Heart left ventricle (tissue), 13 donors: ENCODE results near the gene LANCL2.

Source experiments
- POLR2A ChIP-seq, 2 donors: fragments of 450-650 bp; IDR thresholded peaks; one replicate each; pipeline ENCODE4 v1.6.1; 2017; ENCODE audit warnings: antibody characterized with exemption in 2 of 2, mild to moderate bottlenecking in 2 of 2, moderate library complexity in 2 of 2
- TF ChIP-seq, protein P1 (sequence below), 12 donors: fragments of 200-600 bp; sonication (generic) in 4 of 12; IDR thresholded peaks; one replicate each; pipeline versions ENCODE4 v1.5.0 to v1.8.0; 2018 to 2022; ENCODE audit warnings: antibody characterized with exemption in 12 of 12, mild to moderate bottlenecking in 5 of 12
- donor health status: ischemic (EF 13 %, LVEDD 7.1; RV severe dilation, severe dysfunction).
- donor health status: DM: no; HTN: yes; CAD: no.
- donor health status: DM: no; HTN: no; CAD: no.
- donor health status: ischemic (EF 25% LVEDD 6.9; RV normal size, moderate dysfunction).
- donor health status: ischemic (EF 25% LVEDD 5.7; RV mildly dilated, moderate dysfunction).
- donor health status: ischemic (EF 35%, LVEDD 5.7; RV mildly dilated, moderate dysfunction).
- donor health status: nonischemic (EF 11% LVEDD 7.7; RV severe dilation, severe dysfunction).
- donor health status: DM: yes; HTN: yes; CAD: no.
- donor health status: PGD.
- donor health status: ischemic (EF 29% LVEDD 5.4; RV normal size, mild dysfunction).
- donor health status: nonischemic (EF 23%, LVEDD 6.1; RV moderate dilation, normal function).

DNA sequence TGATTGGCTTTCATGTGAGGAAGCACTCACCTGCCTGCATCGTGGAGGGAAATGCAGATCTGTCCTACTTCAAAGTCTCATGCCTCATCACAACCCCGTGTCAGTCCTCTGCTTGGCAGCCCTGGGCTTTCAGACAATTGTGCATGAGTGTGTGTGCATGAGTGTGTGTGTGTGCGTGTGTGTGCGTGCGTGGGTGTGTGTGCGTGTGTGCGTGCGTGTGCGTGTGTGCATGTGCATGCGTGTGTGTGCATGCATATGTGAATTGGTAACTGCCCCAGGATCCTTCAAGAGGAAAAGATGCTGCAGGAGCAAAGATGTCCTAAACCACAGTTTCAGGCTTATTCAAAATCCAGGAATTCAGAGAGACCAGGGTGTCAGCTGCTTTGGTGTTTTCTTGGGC is 71.3 kb downstream of the LANCL2 start:
- TF ChIP-seq, protein P1, sequence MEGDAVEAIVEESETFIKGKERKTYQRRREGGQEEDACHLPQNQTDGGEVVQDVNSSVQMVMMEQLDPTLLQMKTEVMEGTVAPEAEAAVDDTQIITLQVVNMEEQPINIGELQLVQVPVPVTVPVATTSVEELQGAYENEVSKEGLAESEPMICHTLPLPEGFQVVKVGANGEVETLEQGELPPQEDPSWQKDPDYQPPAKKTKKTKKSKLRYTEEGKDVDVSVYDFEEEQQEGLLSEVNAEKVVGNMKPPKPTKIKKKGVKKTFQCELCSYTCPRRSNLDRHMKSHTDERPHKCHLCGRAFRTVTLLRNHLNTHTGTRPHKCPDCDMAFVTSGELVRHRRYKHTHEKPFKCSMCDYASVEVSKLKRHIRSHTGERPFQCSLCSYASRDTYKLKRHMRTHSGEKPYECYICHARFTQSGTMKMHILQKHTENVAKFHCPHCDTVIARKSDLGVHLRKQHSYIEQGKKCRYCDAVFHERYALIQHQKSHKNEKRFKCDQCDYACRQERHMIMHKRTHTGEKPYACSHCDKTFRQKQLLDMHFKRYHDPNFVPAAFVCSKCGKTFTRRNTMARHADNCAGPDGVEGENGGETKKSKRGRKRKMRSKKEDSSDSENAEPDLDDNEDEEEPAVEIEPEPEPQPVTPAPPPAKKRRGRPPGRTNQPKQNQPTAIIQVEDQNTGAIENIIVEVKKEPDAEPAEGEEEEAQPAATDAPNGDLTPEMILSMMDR (IDR thresholded peaks at IDR 0.05), result no peak
- no peak for TF ChIP-seq POLR2A (IDR thresholded peaks at IDR 0.05)
